HepG2 (cell line): ENCODE results near the gene MRFAP1L1. TPM values are rescaled to one million over a fixed set of nuclear protein-coding genes. Genes with fewer than 3 reads are reported as not detected.

ENCODE experiments used
- AHDC1 ChIP-seq: sonication (generic); formaldehyde crosslinking; IDR thresholded peaks from 2 replicates; pipeline ENCODE4 v1.5.1; 2020; ENCODE audit warnings: mild to moderate bottlenecking, missing genetic modification reagents, borderline replicate concordance
- CBX5 ChIP-seq: sonication (generic); formaldehyde crosslinking; IDR thresholded peaks from 2 replicates; pipeline ENCODE4 v1.4.0; 2020; ENCODE audit warnings: missing genetic modification reagents, borderline replicate concordance
- ELF4 ChIP-seq: sonication (generic); formaldehyde crosslinking; IDR thresholded peaks from 2 replicates; pipeline ENCODE4 v1.5.0; 2020; ENCODE audit warnings: missing genetic modification reagents, mild to moderate bottlenecking, moderate library complexity, borderline replicate concordance
- GFI1 ChIP-seq: sonication (generic); formaldehyde crosslinking; IDR thresholded peaks from 2 replicates; pipeline ENCODE4 v1.5.0; 2020; ENCODE audit warnings: missing genetic modification reagents, mild to moderate bottlenecking, borderline replicate concordance
- HES4 ChIP-seq: sonication (generic); formaldehyde crosslinking; IDR thresholded peaks from 2 replicates; pipeline ENCODE4 v1.9.0; 2021; ENCODE audit warnings: mild to moderate bottlenecking, missing genetic modification reagents, borderline replicate concordance
- JUN ChIP-seq: sonication (generic); formaldehyde crosslinking; IDR thresholded peaks from 2 replicates; pipeline ENCODE4 v1.4.0; 2020; ENCODE audit warnings: mild to moderate bottlenecking, missing genetic modification reagents
- MIER3 ChIP-seq: IDR thresholded peaks from 2 replicates; pipeline ENCODE4 v1.6.1; 2016; ENCODE audit warnings: missing compliant biosample characterization, borderline replicate concordance
- NAIF1 ChIP-seq: sonication (generic); formaldehyde crosslinking; IDR thresholded peaks from 2 replicates; pipeline ENCODE4 v1.5.0; 2020; ENCODE audit warnings: mild to moderate bottlenecking, missing genetic modification reagents, borderline replicate concordance
- NFYB ChIP-seq: sonication (generic); formaldehyde crosslinking; IDR thresholded peaks from 2 replicates; pipeline ENCODE4 v1.4.0; 2020; ENCODE audit warnings: missing genetic modification reagents
- RBM39 ChIP-seq: fragments of 200-400 bp; formaldehyde crosslinking; IDR thresholded peaks from one replicate; pipeline ENCODE4 v1.6.1; 2018; ENCODE audit warnings: antibody characterized with exemption, mild to moderate bottlenecking, low read depth, low read length; ENCODE audit not compliant: poor library complexity, severe bottlenecking
- RCOR2 ChIP-seq: IDR thresholded peaks from 2 replicates; pipeline ENCODE4 v1.6.1; 2016; ENCODE audit warnings: missing biosample characterization, missing genetic modification reagents
- RXRB ChIP-seq: IDR thresholded peaks from 2 replicates; pipeline ENCODE4 v1.6.1; 2016; ENCODE audit warnings: borderline replicate concordance, missing genetic modification reagents, missing compliant biosample characterization
- ZFP36 ChIP-seq: fragments of 150-350 bp; IDR thresholded peaks from 2 replicates; pipeline ENCODE4 v1.6.1; 2018; ENCODE audit warnings: borderline replicate concordance, low read length, low read depth; ENCODE audit not compliant: partially characterized antibody
- ZNF629 ChIP-seq: sonication (generic); formaldehyde crosslinking; conservative IDR thresholded peaks from 2 replicates; pipeline ENCODE4 v1.5.0; 2020; ENCODE audit warnings: missing genetic modification reagents
- ZNF747 ChIP-seq: sonication (generic); formaldehyde crosslinking; IDR thresholded peaks from 2 replicates; pipeline ENCODE4 v1.8.1; 2023; ENCODE audit warnings: missing genetic modification reagents, mild to moderate bottlenecking, borderline replicate concordance
- ZNF770 ChIP-seq: sonication (generic); formaldehyde crosslinking; IDR thresholded peaks from 2 replicates; pipeline ENCODE4 v1.5.0; 2020; ENCODE audit warnings: mild to moderate bottlenecking, missing genetic modification reagents
- polyA plus RNA-seq, 8 experiments: library from polyadenylated mRNA; depleted of rRNA in 3 of 8; stranded (reverse) in 7 of 8; unstranded in 1 of 8; fragments of >200 nt; fragmentation: Illumina TruSeq in 4 of 8; extraction: Trizol in 4 of 8; gene quantifications; 2 replicates each; pipeline versions ENCODE4 v1.2.1 to v1.2.3, GENCODE V29; 2011 to 2016; ENCODE audit warnings: low read depth in 4 of 8, missing spikeins in 1 of 8, mixed read lengths in 1 of 8; ENCODE audit not compliant: insufficient read depth in 1 of 8
- total RNA-seq, 5 experiments: library from RNA; depleted of rRNA; stranded (reverse); fragments of >200 nt; fragmentation: Illumina TruSeq; extraction: Trizol; gene quantifications; 2 replicates each; pipeline ENCODE4 v1.2.3, GENCODE V29; 2016; ENCODE audit warnings: low read depth in 1 of 5
- TF ChIP-seq, protein P1 (sequence below): sonication (generic); formaldehyde crosslinking; IDR thresholded peaks from 2 replicates; pipeline ENCODE4 v1.4.0; 2020; ENCODE audit warnings: missing genetic modification reagents
- TF ChIP-seq, protein P2 (sequence below): IDR thresholded peaks from 2 replicates; pipeline ENCODE4 v1.6.1; 2016; ENCODE audit warnings: mild to moderate bottlenecking, missing biosample characterization, missing genetic modification reagents

Gene MRFAP1L1
- total and polyA plus RNA-seq, 2 of the 13 experiments (the other 11 are each of a cell fraction or from before 2014, with no cell fraction given): 44.8 to 76.6 TPM

DNA sequence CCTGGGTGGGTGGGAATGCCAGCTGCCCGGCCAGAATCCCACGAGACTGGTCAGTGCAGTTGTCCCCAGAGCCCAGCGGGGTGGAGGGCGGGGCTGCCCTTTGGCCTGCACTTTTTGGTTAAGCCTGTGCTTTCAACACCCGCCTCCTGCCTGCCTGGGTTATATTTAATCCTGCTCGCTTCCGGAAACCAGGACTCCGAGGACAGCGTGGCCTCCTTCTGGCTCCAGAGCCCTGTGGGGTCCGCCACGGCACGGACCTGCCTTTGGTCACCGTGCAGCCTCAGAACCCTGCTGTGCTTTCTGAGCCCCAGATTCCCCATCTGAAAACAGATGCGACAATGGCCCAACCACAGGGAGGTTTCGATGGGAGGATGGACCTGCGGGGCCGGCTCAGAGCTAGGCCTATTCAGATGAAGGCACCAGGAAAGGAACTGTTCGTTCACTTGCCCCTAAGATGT is 43.5 kb upstream of the MRFAP1L1 start (continued):
- TF ChIP-seq AHDC1 (CRISPR knock-in tag) (0 out of 2 replicates have a peak, but pooled peaks have one; percentile 23), JUN (CRISPR knock-in tag) (no peak), NAIF1 (no peak), ZNF770 (CRISPR knock-in tag) (peak; percentile 69; the same call in 1 of the 2 replicates), ZNF629 (0 out of 2 replicates have a peak, but pooled peaks have one; percentile 27), RCOR2 (CRISPR knock-in tag) (0 out of 2 replicates have a peak, but pooled peaks have one; percentile 31), HES4 (CRISPR knock-in tag) (no peak), ZNF747 (peak; percentile 75; the same call in 1 of the 2 replicates), ZFP36 (no peak), NFYB (no peak), RBM39 (peak; percentile 78), GFI1 (CRISPR knock-in tag) (no peak; the same call in 1 of the 2 replicates), ELF4 (CRISPR knock-in tag) (peak; percentile 66; the same call in 1 of the 2 replicates), RXRB (CRISPR knock-in tag) (peak; percentile 95), MIER3 (CRISPR knock-in tag) (peak; percentile 46; the same call in 1 of the 2 replicates), CBX5 (0 out of 2 replicates have a peak, but pooled peaks have one; percentile 33)
- TF ChIP-seq, protein P1, sequence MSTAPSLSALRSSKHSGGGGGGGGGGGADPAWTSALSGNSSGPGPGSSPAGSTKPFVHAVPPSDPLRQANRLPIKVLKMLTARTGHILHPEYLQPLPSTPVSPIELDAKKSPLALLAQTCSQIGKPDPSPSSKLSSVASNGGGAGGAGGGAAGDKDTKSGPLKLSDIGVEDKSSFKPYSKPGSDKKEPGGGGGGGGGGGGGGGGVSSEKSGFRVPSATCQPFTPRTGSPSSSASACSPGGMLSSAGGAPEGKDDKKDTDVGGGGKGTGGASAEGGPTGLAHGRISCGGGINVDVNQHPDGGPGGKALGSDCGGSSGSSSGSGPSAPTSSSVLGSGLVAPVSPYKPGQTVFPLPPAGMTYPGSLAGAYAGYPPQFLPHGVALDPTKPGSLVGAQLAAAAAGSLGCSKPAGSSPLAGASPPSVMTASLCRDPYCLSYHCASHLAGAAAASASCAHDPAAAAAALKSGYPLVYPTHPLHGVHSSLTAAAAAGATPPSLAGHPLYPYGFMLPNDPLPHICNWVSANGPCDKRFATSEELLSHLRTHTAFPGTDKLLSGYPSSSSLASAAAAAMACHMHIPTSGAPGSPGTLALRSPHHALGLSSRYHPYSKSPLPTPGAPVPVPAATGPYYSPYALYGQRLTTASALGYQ (CRISPR knock-in tag): peak; percentile 76; the same call in 1 of the 2 replicates
- TF ChIP-seq, protein P2, sequence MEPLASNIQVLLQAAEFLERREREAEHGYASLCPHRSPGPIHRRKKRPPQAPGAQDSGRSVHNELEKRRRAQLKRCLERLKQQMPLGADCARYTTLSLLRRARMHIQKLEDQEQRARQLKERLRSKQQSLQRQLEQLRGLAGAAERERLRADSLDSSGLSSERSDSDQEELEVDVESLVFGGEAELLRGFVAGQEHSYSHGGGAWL: peak; percentile 68; the same call in 1 of the 2 replicates
